Caco-2 (cell line): ENCODE measurements around the gene GNPAT. TPM values are rescaled to one million over a fixed set of nuclear protein-coding genes. Genes with fewer than 3 reads are reported as not detected.

ENCODE experiments used
- BruUV-seq: library from RNA; stranded (reverse); fragments of 400-500 nt; replicated peaks from 2 replicates; lab custom pipeline; 2021; lab: Mats Ljungman, UMichigan
- CTCF ChIA-PET: fragments of 300-600 bp; sonication (Branson Sonifier 250); formaldehyde crosslinking; loops from one replicate; lab custom pipeline; 2022; ENCODE audit warnings: antibody characterized with exemption; lab: Charles Lee
- POLR2A ChIA-PET: fragments of 300-600 bp; sonication (Branson Sonifier 250); formaldehyde crosslinking; loops from one replicate; lab custom pipeline; 2022; ENCODE audit warnings: antibody characterized with exemption; lab: Charles Lee
- DNase-seq, 2 experiments: peaks; one replicate each; pipeline versions ENCODE4 v3.0.0 to v3.0.0-alpha.2; 2020 to 2022
- H3K27me3 ChIP-seq: replicated peaks from 2 replicates; pipeline ENCODE4 v1.6.0; 2011; ENCODE audit warnings: low read length; ENCODE audit not compliant: control insufficient read depth, insufficient read depth
- H3K36me3 ChIP-seq: 2 replicates; pipeline ENCODE4 v1.5.1; 2011; ENCODE audit warnings: low read length; ENCODE audit not compliant: control insufficient read depth, insufficient read depth
- H3K4me1 ChIP-seq: fragments of 250-450 bp; sonication (Bioruptor Pico); 2 replicates; pipeline ENCODE4 v1.5.1; 2020; ENCODE audit warnings: mild to moderate bottlenecking
- H3K4me3 ChIP-seq: 2 replicates; pipeline ENCODE4 v1.5.1; 2011; ENCODE audit warnings: low read depth, mild to moderate bottlenecking, control low read depth, low read length
- H3K9me3 ChIP-seq: fragments of 250-450 bp; sonication (Bioruptor Pico); 2 replicates; pipeline ENCODE4 v1.5.1; 2020; ENCODE audit warnings: mild to moderate bottlenecking, moderate library complexity
- H3K27ac Mint-ChIP-seq: one replicate; pipeline ENCODE4 v1.8.0; 2022; ENCODE audit warnings: mixed read lengths; ENCODE audit not compliant: unreplicated experiment
- H3K27me3 Mint-ChIP-seq: one replicate; pipeline ENCODE4 v1.8.0; 2022; ENCODE audit warnings: mixed read lengths; ENCODE audit not compliant: insufficient read depth, unreplicated experiment
- H3K36me3 Mint-ChIP-seq: one replicate; pipeline ENCODE4 v1.8.0; 2022; ENCODE audit warnings: mild to moderate bottlenecking, mixed read lengths; ENCODE audit not compliant: insufficient read depth, unreplicated experiment
- H3K4me1 Mint-ChIP-seq: one replicate; pipeline ENCODE4 v1.8.0; 2022; ENCODE audit warnings: low read depth, mixed read lengths; ENCODE audit not compliant: unreplicated experiment
- H3K4me3 Mint-ChIP-seq: one replicate; pipeline ENCODE4 v1.8.0; 2022; ENCODE audit warnings: mild to moderate bottlenecking, moderate library complexity, mixed read lengths; ENCODE audit not compliant: unreplicated experiment
- H3K9me3 Mint-ChIP-seq: one replicate; pipeline ENCODE4 v1.8.0; 2022; ENCODE audit warnings: mixed read lengths; ENCODE audit not compliant: unreplicated experiment
- CTCF ChIP-seq, 2 experiments: fragments of 200-600 bp in 1 of 2; IDR thresholded peaks; 1 replicate in 1 of 2; 2 replicates in 1 of 2; pipeline versions ENCODE4 v1.5.1 to v1.8.0; 2011 to 2022; ENCODE audit warnings: antibody characterized with exemption in 1 of 2, control low read depth in 1 of 2, inconsistent platforms in 1 of 2, low read depth in 1 of 2, low read length in 1 of 2, mild to moderate bottlenecking in 1 of 2, moderate library complexity in 1 of 2; ENCODE audit not compliant: insufficient read depth in 1 of 2, severe bottlenecking in 1 of 2, unreplicated experiment in 1 of 2
- intact Hi-C: fragments of 100-400 bp; cut with micrococcal nuclease; formaldehyde crosslinking; loops from one replicate; pipeline ENCODE4 v1.10.0; 2022; ENCODE audit not compliant: unreplicated experiment
- total RNA-seq: library from RNA; stranded (reverse); gene quantifications from 2 replicates; pipeline ENCODE4 v1.2.3, GENCODE V29; 2022

The GNPAT gene
- total RNA-seq, 1 experiment from 2014 or later: 64.4 TPM

GRCh38 chr1:231313661-231314060, 72.6 kb downstream of the GNPAT start:
- POLR2A ChIA-PET: no interaction called here
- intact Hi-C loops: no loop called here
- H3K36me3 Mint-ChIP-seq: no peaks in the 10 kb centered on the region
- H3K4me1 Mint-ChIP-seq: no peaks in the 10 kb centered on the region
- H3K27ac Mint-ChIP-seq: no peak overlapping the region
- H3K4me3 Mint-ChIP-seq: no peak overlapping the region
- Histone ChIP-seq H3K27me3 (no peaks in the 10 kb centered on the region), H3K36me3 (no peaks in the 10 kb centered on the region), H3K9me3 (no peaks in the 10 kb centered on the region; the same call in 1 of the 2 replicates), H3K4me1 (no peaks in the 10 kb centered on the region), H3K4me3 (no peak overlapping the region)
- DNase-seq: no peak
- no peak for TF ChIP-seq CTCF (IDR thresholded peaks at IDR 0.05; ENCODE audit: insufficient read depth in 1 of 2, low read depth in 1 of 2, low read length in 1 of 2, severe bottlenecking in 1 of 2, unreplicated experiment in 1 of 2)
- H3K9me3 Mint-ChIP-seq: no peaks in the 10 kb centered on the region
- BruUV-seq: no TSS peak
- no peaks in the 10 kb centered on the region for H3K27me3 Mint-ChIP-seq
- CTCF ChIA-PET: no interaction called here

- no peaks in the 10 kb centered on the region for H3K36me3 ChIP-seq
- H3K4me1 Mint-ChIP-seq: no peaks in the 10 kb centered on the region
- no peak overlapping the region for H3K27ac Mint-ChIP-seq
- ChIA-PET CTCF (interaction anchor here (0.6 kb wide), 1 partner anchor 99 kb away, joined by 3 read pairs; no protein-coding TSS in a partner anchor), POLR2A (no interaction called here)
- no peaks in the 10 kb centered on the region for H3K27me3 ChIP-seq
- H3K9me3 Mint-ChIP-seq: no peaks in the 10 kb centered on the region
- no peak overlapping the region for H3K4me3 Mint-ChIP-seq
- H3K4me3 ChIP-seq: no peak overlapping the region
- peak; percentile 35 to 37 for TF ChIP-seq CTCF (IDR thresholded peaks at IDR 0.05; ENCODE audit: insufficient read depth in 1 of 2, low read depth in 1 of 2, low read length in 1 of 2, severe bottlenecking in 1 of 2, unreplicated experiment in 1 of 2)
- H3K9me3 ChIP-seq: no peaks in the 10 kb centered on the region; the same call in 1 of the 2 replicates
- no peaks in the 10 kb centered on the region for H3K27me3 Mint-ChIP-seq
- intact Hi-C loops: no loop called here
- H3K36me3 Mint-ChIP-seq: no peaks in the 10 kb centered on the region
- BruUV-seq: no TSS peak
- H3K4me1 ChIP-seq: no peaks in the 10 kb centered on the region
- peak; percentile 37 to 39 for DNase-seq
Measured at GRCh38 chr1:231315887-231316286, 74.9 kb downstream of the GNPAT start.

GRCh38 chr1:231317306-231318014, 76.4 kb downstream of the GNPAT start:
- no peaks in the 10 kb centered on the region for H3K27me3 Mint-ChIP-seq
- H3K36me3 Mint-ChIP-seq: no peaks in the 10 kb centered on the region
- Histone ChIP-seq H3K4me1 (no peaks in the 10 kb centered on the region), H3K9me3 (no peaks in the 10 kb centered on the region; the same call in 1 of the 2 replicates), H3K4me3 (no peak overlapping the region), H3K36me3 (no peaks in the 10 kb centered on the region), H3K27me3 (no peaks in the 10 kb centered on the region)
- TF ChIP-seq CTCF (IDR thresholded peaks at IDR 0.05; ENCODE audit: insufficient read depth in 1 of 2, low read depth in 1 of 2, low read length in 1 of 2, severe bottlenecking in 1 of 2, unreplicated experiment in 1 of 2): no peak
- BruUV-seq: no TSS peak
- intact Hi-C loops: no loop called here
- POLR2A ChIA-PET: interaction anchor here (0.6 kb wide), 1 partner anchor 215 kb away, joined by 4 read pairs; no protein-coding TSS in a partner anchor
- no peak overlapping the region for H3K27ac Mint-ChIP-seq
- DNase-seq: no peak
- no peak overlapping the region for H3K4me3 Mint-ChIP-seq
- H3K9me3 Mint-ChIP-seq: no peaks in the 10 kb centered on the region
- no peaks in the 10 kb centered on the region for H3K4me1 Mint-ChIP-seq
- CTCF ChIA-PET: no interaction called here
